ENCODE results near the gene SEPTIN7.
A peak's percentile ranks its signal among the peaks of the same experiment; 100 is the strongest.

Gene SEPTIN7

DNA sequence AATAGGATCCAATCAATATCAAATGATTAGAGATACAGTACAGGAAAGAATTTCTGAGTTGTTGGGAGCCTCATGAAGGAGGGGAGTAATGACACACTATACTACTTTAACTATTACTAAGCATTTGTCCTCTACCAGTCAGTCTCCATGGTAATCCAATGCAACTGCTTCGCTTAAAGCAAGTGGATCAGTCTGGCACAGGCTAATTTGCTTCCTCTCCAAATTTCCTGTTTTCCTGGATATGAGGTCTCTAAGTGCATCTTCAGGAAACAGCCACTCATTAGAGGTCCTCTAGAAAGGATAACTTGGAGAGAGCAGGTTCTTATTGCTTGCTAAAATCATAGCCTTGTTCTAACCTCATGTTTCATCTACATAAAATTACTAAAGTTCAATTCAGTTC is 8.4 kb upstream of the SEPTIN7 start:
- no peak for DNase-seq

DNA sequence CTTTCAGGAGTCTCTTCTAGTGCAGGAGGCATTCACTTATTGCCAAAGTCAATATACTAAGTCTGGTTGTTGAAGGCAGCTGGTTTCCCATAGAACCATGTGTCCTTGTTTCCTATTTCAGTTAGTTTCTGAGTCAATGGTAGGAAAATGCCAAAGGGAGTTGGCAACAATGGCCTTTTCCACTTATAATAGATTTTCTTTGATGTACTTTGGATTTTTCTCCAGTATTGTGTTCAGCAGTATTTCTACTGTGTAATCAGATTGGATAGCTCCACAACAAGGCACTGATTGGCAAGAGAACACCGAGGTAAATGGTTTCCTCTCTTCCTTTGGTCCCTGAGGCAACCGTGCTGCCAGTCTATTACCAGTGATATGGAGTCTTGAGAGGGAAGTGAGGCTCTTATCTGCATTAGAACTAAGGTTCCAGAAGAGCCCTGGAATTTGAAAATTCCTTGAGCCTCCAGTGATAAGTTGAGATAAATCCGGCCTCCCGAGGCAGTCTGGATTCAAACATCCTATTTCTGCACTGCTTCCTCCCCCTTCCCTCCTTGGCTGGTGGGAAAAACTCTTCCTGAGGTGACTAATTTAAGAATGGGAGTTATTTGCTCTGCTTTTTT is 7.9 kb upstream of the SEPTIN7 start:
- DNase-seq: no peak

DNA sequence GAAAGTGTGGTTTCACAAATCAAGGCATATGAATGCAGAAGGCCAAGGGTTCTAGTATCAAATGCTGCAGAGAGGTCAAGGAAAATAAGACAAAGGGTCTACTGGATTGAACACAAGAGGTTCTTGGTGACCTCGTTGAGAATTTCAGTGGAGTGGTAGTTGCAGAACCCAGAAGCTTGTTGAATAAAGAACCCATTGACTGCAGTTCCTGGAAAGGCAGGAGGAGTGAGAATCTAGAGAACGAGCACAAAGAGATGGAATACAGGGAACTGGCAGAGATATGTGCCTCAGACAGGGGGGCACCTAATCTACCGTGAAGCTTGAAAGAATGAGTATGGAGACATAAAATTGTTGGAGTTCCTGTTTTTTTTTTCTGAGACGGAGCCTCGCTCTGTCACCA is 3.5 kb upstream of the SEPTIN7 start:
- no peak for DNase-seq

DNA sequence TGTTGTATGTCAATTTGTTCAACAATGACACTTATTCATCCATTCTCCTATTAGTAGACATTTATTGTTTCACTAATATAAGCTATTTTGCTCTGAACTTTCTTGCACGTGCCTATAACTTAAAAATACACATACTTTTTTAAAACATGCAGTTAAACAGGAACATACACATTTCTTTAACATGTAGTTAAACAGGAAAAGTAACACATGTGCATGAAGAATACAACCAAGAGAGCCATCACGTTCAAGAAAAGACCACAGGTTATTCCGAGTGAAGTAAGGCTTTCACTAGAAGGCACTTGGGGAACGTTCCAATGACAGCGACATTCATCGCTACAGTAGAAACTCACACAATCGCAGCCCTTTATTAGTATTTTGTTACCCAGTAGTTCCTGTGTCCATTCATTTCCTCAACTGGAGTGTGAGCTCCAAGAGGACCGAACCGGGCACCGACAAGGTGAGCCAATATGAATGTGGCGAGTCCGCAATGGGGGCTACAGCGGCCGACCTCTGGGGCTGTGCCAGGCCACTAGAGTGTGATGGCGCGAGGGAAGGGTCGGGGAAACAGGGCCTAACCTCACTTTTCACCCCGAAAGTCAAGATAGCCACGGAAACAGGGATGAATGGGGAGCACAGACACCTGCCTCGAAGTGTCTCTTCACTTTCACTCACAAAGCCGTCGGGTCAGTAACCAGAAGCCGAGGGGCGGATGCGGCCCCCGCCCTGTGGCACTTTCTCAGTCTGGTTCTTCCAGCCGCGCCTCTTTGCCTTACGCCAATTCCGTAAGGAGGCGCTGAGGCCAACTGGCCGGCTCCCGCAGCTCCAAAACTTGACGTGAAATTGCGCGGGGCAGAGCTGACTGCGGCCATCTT is 775 bp upstream of the SEPTIN7 start:
- DNase-seq: peak; percentile 93

DNA sequence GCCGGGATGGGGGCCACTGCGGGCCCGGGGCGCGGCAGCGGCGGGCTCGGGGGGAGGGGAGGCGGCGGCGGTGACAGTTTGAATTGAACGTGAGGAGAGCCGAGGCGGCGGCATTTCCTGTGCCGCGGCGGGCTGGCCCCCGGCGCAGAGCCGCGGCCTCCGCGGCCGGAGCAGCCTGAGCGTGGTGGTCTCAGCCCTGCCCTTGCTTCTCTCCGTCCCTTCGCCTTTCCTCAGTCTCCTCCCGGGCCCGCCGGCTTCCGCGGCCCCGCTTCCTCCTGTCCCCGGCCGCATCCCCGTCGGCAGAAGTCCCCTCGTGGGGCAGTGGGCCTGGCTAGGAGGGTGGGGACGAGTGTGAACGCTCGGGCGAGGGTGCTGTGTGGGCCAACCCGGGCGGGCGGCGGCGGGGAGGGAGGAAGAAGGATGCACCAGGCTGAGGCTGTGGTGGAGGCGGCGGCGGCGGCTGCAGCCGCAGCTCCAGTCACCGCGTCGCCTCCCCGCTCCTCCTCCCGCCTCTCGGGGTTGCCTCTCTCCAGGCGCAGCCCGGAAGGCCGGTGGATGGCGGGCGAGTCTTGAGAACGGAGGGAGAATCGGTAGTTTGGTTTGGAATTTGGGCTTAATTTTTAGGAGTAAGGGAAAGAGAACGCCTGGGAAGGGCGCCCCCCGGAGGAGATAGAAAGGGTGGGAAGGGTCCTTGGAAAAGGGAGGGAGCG is 690 bp downstream of the SEPTIN7 start:
- peak; percentile 74 for DNase-seq

DNA sequence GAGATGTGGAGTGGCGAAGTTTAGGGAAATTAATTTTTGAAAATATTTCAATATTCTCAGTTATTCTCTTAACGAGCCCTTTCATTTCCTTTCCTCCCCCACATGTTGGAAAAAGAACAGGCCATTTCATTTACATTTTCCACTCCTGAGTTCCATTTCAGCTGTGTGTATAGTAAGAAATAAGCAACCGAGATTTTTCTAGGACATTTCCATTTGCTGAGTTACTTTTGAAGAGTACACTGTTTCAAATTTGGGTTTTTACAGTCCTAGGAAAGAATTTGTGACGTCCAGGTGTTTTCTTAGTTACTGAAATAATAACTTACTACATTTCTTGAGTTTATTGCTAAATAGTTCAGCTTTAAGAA is 1.2 kb downstream of the SEPTIN7 start:
- DNase-seq: no peak

DNA sequence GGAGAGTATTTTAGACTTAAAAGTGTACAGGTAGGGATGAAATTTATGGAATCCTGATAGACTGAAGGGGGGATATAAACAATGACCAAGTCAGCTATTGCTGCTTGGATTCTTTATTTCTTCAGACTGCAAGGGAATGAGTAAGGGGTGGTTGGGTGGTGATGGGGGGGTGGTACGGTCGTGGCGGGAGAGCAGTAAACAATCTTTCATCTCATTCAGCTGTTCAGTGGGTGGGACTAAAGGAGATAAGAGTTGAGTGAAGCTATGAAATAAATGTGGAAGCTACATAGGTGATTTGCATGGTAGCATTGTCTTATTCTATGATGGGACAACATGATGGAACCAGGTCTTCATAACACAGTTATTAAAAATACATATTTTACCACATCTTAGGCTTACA is 1.8 kb downstream of the SEPTIN7 start:
- DNase-seq: peak; percentile 17

DNA sequence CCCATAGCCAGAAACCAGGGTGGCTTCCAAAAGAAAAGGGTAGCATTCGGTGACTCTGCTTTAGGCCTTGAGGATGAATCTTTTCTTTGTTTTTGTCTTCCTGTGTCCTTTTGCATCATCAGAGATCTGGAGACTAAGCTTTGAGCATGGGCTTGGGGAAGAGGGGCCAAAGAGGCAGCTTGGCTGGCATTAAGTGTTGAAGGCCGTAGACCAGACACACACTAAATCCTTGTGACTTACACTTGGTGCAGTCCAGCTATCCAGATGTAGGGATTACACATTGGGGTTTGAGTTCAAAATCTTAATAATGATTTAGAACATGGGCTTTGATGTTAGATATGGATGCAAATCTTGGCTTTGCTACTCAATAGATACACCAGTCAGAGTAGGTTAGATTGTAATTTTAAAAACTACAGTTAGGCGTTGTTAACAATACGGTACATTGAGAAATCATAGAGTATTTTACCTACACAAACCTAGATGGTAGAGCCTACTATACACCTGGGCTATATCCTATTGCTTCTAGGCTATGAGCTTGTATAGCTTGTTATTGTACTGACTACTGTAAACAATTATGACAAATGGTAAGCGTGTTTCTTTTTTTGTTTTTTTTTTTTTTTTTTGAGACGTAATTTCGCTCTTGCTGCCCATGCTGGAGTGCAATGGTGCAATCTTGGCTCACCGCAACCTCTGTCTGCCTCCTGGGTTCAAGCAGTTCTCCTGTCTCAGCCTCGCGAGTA is 3.5 kb downstream of the SEPTIN7 start:
- DNase-seq: no peak

DNA sequence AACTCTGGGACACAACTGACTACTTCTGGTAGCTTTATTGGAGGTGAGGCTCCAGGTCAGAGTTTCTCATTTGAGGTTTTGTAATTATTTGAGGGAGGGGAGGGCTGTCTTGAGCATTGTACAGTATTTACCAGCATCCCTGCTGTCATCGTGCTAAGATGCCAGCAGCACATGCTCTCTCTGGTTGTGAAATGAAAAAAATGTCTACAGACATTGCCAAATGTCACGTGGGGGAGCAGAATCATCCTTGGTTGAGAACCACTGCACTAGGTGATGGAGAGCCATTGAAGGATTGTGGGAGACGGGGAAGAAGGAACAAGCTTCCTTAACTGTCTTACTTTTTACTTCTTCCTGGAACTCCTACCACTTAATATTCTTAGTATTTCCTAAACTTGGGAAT is 5.0 kb downstream of the SEPTIN7 start:
- DNase-seq: no peak

DNA sequence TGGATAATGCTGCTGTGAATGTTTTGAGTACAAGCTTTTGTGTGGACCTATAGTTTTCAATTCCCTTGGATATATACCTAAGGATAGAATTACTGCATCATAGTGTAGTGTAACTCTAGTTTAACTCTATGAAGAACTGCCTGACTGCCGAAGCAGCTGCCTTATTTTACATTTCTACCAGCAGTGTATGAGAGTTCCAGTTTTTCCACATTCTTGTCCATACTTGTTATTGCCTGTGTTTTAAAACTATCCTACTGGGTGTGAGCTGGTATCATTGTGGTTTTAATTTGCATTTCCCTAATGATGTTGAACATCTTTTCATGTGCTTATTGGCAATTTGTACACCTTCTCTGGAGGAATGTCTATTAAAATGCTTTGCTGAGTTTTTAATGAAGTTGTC is 15.7 kb downstream of the SEPTIN7 start:
- DNase-seq: no peak

DNA sequence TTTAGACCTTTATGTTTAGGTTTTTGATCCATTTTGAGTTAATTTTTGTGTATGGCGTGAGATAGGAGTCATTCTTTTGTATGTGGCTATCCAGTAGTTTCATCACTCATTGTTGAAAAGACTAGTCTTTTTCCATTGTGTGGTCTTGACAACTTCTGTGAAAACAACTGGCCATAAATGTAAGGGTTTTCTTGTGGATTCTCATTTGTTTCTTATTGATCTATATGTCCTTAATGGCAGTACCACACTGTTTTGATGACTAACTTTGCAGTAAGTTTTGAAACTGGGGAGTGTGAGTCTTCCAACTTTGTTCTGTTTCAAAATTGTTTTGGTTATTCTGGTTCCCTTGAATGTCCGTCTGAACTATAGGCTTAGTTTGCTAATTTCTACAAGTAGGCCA is 16.3 kb downstream of the SEPTIN7 start:
- DNase-seq: no peak

DNA sequence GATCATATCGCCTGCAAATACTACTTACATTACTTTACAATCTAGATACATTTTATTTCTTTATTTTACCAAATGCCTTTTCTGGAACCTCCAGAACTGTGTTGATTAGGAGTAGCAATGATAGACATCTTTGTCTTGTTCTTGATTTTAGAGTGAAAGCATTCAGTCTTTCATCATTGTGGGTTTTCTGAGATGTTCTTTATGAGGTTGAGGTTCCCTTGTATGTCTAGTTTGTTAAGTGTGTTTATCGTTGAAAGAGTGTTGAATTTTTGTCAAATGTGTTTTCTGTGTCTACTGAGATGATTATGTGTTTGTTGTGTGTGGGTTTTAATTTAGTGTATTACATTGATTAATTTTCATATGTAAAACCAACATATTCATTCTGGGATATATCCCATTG is 17.1 kb downstream of the SEPTIN7 start:
- DNase-seq: no peak

DNA sequence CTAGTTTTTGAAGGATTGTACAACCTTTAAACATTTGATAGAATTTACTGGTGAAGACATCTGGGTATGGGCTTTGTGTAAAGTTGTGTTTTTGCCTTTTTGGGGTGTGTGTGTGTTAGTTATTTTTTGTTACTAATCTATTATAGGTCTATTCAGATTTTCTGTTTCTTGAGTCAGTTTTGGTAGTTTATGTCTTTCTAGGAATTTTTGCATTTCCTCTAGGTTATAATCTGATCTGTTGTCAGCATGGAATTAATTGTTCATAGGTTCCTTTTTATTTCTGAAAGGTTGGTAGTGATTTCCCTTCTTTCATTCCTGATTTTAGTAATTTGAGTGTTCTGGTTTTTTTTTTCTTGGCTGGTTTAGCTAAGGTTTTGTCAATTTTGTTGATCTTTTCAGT is 17.7 kb downstream of the SEPTIN7 start:
- DNase-seq: no peak

DNA sequence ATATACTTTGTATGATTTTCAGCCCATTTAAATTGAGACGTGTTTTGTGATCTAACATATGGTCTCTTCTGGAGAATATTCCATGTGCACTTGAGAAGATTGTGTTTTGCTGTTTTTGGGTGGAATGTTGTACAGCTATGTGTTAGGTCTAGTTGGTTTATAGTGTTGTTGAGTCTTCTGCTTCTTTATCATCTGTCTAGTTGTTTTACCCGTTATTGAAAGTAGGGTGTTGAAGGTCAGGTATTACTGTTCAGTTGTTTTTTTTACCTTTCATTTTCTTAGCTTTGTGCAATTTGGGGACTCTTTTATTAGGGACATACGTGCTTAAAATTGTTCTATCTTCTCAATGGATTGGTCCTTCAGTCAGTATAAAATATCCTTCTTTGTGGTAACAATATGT is 18.5 kb downstream of the SEPTIN7 start:
- no peak for DNase-seq

DNA sequence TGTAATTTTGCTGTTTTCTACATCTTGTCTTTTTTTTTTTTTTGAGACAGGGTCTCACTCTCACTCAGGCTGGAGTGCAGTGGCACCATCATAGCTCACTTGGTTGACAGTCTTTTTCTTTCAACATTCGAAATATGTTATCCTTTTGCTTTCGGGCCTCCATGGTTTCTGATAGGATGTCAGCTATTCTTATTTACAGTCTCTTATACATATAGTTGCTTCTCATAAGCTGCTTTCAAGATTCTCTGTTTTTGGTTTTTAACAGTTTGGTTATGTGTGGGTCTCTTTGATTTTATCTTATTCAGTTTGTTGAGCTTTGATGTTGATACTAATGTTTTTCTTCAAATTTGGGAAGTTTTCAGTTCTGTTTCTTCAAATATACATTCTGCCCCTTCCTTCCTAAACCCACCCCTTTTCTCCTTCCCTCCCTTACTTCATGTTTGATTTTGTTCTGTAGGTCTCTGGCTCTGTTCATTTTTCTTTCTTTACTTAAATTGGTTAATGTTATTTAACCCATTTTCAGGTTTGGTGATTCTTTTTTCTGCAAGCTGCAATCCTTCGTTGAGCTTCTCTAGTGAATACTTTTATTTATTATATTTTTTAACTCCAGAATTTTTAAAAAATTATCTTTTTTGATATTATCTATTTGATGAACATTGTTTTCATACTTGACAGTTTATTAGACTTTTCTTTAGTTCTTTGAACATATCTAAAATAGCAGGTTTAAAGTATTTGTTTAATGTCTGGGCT is 19.3 kb downstream of the SEPTIN7 start:
- no peak for DNase-seq

DNA sequence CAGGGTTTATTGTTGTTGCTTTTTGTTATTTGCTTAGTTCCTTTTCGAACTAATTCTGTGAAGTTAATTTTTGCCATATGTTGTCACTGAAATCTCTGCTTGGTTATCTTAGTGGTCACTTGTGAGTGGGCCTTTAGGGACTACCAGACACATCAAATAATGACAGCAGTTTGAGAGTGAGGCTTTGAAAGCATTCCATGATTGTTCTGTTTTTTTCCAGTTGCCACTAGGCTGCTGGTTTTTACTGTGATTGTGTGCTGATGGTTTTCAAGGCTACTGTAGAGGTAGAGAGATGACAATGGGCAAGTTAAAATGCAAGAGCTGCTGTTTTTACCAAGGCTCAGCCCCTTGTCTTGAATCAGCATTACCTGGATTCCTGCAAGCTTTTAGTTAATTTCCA is 20.0 kb downstream of the SEPTIN7 start:
- DNase-seq: no peak

DNA sequence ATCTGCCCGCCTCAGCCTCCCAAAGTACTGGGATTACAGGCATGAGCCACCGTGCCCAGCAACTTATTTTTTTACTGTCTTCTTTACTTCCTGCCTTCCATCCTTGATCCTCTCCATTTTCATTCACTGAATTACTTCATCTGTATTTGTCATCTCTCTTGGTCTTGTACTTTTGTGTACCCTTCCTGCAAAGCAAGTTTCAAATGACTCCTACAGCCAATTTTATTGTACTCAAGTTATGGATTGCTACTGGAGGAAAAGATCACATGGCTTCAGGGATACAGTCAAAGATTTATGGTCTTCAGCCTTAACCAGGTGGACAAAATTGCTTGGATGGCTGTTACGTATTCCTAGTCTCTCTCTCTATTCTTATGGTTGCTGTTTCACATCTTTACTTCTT is 22.6 kb downstream of the SEPTIN7 start:
- DNase-seq: no peak

DNA sequence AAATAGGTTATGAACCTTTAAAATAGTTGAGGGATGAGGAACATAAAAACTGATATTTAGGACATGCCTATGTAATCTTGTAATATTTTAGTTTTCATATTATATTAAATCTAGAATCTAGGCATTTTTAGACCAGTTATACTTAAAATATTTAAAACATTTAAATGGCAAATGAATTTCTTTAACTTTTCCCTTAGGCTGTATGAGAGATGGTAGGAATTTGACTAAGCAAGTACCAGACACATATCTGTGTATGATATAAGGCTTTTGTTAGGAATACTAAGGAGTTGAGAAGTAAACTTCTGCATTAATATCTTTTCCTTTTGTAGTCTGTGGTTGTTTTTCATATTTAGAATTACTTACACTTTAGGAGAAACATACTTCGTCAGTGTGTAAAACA is 25.1 kb downstream of the SEPTIN7 start:
- DNase-seq: no peak

DNA sequence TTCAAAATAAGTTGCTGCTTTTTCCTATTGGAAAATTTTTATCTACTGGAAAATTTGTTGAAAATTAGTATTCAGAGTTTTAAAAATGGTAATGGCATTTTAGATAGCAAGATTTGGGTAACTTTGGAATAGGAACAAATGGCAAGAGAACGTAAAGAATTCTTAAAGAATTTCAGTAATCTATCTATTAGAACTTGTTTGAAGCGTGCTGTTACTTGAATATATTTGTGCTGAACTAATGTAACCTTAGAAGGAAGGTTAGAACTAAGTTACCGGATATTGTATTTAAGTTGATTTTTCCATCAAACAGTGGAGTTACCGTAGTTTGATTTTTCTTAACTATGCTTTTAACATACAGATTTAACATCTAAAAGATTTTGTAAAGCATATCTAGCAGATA is 25.9 kb downstream of the SEPTIN7 start:
- DNase-seq: no peak

DNA sequence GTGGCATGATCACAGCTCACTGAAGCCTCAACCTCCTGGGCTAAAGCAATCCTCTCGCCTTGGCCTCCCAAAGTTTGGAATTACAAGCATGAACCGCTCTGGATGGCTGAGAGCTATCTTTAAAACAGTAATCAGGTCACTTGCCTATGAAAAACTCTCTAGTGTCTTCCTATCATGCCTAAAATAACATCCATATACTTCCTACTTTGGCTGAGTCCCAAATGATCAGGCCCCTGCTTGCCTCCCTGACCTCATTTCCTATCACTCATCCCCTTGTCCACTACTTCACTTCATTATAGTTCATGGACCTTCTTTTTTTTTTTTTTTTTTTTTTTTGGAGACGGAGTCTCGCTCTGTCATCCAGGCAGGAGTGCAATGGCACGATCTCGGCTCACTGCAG is 28.0 kb downstream of the SEPTIN7 start:
- no peak for DNase-seq

DNA sequence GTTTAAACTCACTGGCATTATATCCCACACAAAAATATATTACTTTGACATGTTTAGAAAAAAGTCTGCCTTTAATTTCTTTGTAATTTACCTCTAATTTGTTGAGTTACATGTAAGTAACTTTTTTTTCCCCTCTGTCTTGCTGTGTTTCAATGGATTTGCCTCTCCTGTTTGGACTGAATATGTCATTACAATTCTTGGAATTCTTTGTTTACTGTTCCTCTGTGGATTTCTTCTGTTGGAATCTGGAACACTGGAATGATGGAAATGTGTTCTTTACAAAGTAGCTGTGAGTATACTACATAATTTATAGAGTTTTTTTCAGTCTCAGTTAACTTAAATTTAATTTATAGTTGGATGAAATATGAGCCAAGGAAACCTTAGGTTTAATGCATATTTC is 30.4 kb downstream of the SEPTIN7 start:
- DNase-seq: no peak
